ENCODE data around the gene RIN3.
A peak's percentile ranks its signal among the peaks of the same experiment; 100 is the strongest.

DNA sequence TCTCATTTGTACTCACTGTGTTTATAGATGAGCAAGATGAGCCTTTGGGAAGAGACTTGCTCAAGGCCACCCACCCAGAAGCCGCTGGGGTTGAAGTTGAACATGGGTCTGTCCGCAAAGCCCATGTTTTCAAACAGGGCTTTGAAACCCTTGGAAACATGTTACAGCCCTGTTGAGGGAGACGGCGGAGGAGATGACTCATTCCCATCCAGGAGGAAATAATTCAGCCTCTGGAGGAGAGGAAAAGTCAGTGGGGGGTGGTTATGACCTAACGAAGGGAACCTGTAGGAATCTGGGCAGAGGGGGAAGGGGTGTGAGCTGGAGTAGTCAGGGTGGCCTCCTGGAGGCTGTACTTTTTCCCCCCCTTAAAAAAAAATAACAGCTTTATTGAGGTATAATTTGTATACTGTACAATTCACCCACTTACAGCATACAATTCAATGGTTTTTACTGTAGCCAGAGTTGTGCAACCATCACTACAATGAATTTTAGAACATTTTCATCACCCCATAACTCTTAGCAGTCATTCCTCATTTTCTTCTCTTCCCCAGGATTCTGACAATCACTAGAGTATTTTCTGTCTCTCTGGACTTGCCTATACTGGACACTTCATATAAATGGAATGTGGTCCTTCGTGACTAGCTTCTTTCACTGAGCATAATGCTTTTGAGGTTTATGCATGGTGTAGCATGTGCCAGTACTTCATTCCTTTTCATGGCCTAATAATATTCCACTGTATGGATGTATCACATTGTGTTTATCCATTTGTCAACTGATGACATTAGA, 1.9 kb upstream of the RIN3 start:
- TF ChIP-seq, protein P1, sequence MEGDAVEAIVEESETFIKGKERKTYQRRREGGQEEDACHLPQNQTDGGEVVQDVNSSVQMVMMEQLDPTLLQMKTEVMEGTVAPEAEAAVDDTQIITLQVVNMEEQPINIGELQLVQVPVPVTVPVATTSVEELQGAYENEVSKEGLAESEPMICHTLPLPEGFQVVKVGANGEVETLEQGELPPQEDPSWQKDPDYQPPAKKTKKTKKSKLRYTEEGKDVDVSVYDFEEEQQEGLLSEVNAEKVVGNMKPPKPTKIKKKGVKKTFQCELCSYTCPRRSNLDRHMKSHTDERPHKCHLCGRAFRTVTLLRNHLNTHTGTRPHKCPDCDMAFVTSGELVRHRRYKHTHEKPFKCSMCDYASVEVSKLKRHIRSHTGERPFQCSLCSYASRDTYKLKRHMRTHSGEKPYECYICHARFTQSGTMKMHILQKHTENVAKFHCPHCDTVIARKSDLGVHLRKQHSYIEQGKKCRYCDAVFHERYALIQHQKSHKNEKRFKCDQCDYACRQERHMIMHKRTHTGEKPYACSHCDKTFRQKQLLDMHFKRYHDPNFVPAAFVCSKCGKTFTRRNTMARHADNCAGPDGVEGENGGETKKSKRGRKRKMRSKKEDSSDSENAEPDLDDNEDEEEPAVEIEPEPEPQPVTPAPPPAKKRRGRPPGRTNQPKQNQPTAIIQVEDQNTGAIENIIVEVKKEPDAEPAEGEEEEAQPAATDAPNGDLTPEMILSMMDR (IDR thresholded peaks at IDR 0.05), result no peak
- peak in 1 of 4 donors; percentile 51 for TF ChIP-seq POLR2AphosphoS5 (IDR thresholded peaks at IDR 0.05)
